ENCODE data around the gene APC2. TPM values are rescaled to one million over a fixed set of nuclear protein-coding genes. Genes with fewer than 3 reads are reported as not detected.

Gene APC2
- total and polyA plus RNA-seq, 7 experiments from 2014 or later = 0.01 to 0.24 (median 0.07) TPM

GRCh38 chr19:1422943-1423342 lies 27.0 kb upstream of the APC2 start:
- ChIA-PET POLR2A (no interaction called here), CTCF (no interaction called here)
- H3K4me3 ChIP-seq (ENCODE audit: low read length) = no peak overlapping the region
- H3K36me3 ChIP-seq (ENCODE audit: control insufficient read depth in 2 of 3, insufficient read depth in 3 of 3, low read length in 3 of 3) = peaks cover 10 to 97% (median 30%) of the 10 kb centered on the region in 3 experiments
- no peaks in the 10 kb centered on the region for H3K4me1 ChIP-seq (ENCODE audit: control insufficient read depth in 2 of 2, insufficient read depth in 2 of 2, low read length in 2 of 2)
- Mint-ChIP-seq H3K36me3 (peaks cover 8 to 32% (median 12%) of the 10 kb centered on the region in 5 donors), H3K4me3 (no peak overlapping the region), H3K4me1 (peaks cover 0 to 16% (median 4%) of the 10 kb centered on the region in 7 donors), H3K27me3 (no peaks in the 10 kb centered on the region), H3K27ac (no peak overlapping the region), H3K9me3 (peaks cover 0 to 2% (median 0%) of the 10 kb centered on the region in 11 donors)
- DNase-seq (no peak), ATAC-seq (no peak)
- no peaks in the 10 kb centered on the region for H3K27me3 ChIP-seq (ENCODE audit: control insufficient read depth in 2 of 2, insufficient read depth in 2 of 2, low read length in 2 of 2)
- H3K9me3 ChIP-seq (ENCODE audit: control insufficient read depth in 2 of 3, low read length in 3 of 3) = no peaks in the 10 kb centered on the region
- intact Hi-C loops (cut with micrococcal nuclease) = no loop called here
- H3K27ac ChIP-seq (ENCODE audit: low read depth, low read length) = no peak overlapping the region

GRCh38 chr19:1423436-1424191 lies 26.3 kb upstream of the APC2 start:
- no peak overlapping the region for H3K4me3 ChIP-seq (ENCODE audit: low read length)
- DNase-seq (no peak), ATAC-seq (peak; percentile 21)
- no peaks in the 10 kb centered on the region for H3K27me3 ChIP-seq (ENCODE audit: control insufficient read depth in 2 of 2, insufficient read depth in 2 of 2, low read length in 2 of 2)
- Mint-ChIP-seq H3K27me3 (no peaks in the 10 kb centered on the region), H3K4me1 (peaks cover 0 to 12% (median 4%) of the 10 kb centered on the region in 7 donors), H3K36me3 (peaks cover 8 to 35% (median 12%) of the 10 kb centered on the region in 5 donors), H3K4me3 (no peak overlapping the region), H3K9me3 (peaks cover 0 to 2% (median 0%) of the 10 kb centered on the region in 11 donors), H3K27ac (peak overlapping the region in 1 of 9 donors; percentile 14)
- H3K4me1 ChIP-seq (ENCODE audit: control insufficient read depth in 2 of 2, insufficient read depth in 2 of 2, low read length in 2 of 2) = no peaks in the 10 kb centered on the region
- ChIA-PET POLR2A (no interaction called here), CTCF (no interaction called here)
- no peaks in the 10 kb centered on the region for H3K9me3 ChIP-seq (ENCODE audit: control insufficient read depth in 2 of 3, low read length in 3 of 3)
- H3K36me3 ChIP-seq (ENCODE audit: control insufficient read depth in 2 of 3, insufficient read depth in 3 of 3, low read length in 3 of 3) = peaks cover 10 to 95% (median 30%) of the 10 kb centered on the region in 3 experiments
- H3K27ac ChIP-seq (ENCODE audit: low read depth, low read length) = no peak overlapping the region
- intact Hi-C loops (cut with micrococcal nuclease) = no loop called here

- intact Hi-C loops (cut with micrococcal nuclease) = no loop called here
- Mint-ChIP-seq H3K27ac (no peak overlapping the region), H3K36me3 (peaks cover 8 to 31% (median 11%) of the 10 kb centered on the region in 5 donors), H3K27me3 (no peaks in the 10 kb centered on the region), H3K9me3 (peaks cover 0 to 2% (median 0%) of the 10 kb centered on the region in 11 donors), H3K4me1 (peaks cover 0 to 10% (median 4%) of the 10 kb centered on the region in 7 donors), H3K4me3 (no peak overlapping the region)
- H3K27ac ChIP-seq (ENCODE audit: low read depth, low read length) = no peak overlapping the region
- H3K36me3 ChIP-seq (ENCODE audit: control insufficient read depth in 2 of 3, insufficient read depth in 3 of 3, low read length in 3 of 3) = peaks cover 10 to 95% (median 22%) of the 10 kb centered on the region in 3 experiments
- ChIA-PET POLR2A (interaction anchor here (0.6 kb wide), 1 partner anchor 579 kb away, joined by 5 read pairs; no protein-coding TSS in a partner anchor), CTCF (no interaction called here)
- ATAC-seq = no peak
- no peak overlapping the region for H3K4me3 ChIP-seq (ENCODE audit: low read length)
- no peaks in the 10 kb centered on the region for H3K9me3 ChIP-seq (ENCODE audit: control insufficient read depth in 2 of 3, low read length in 3 of 3)
- no peaks in the 10 kb centered on the region for H3K27me3 ChIP-seq (ENCODE audit: control insufficient read depth in 2 of 2, insufficient read depth in 2 of 2, low read length in 2 of 2)
- no peak for DNase-seq
- no peaks in the 10 kb centered on the region for H3K4me1 ChIP-seq (ENCODE audit: control insufficient read depth in 2 of 2, insufficient read depth in 2 of 2, low read length in 2 of 2)
Observed at GRCh38 chr19:1424192-1424955, 25.5 kb upstream of the APC2 start.

GRCh38 chr19:1425102-1425837 lies 24.7 kb upstream of the APC2 start:
- peaks cover 0 to 2% (median 0%) of the 10 kb centered on the region in 11 donors for H3K9me3 Mint-ChIP-seq
- peaks cover 0 to 8% (median 4%) of the 10 kb centered on the region in 7 donors for H3K4me1 Mint-ChIP-seq
- Histone ChIP-seq H3K36me3 (ENCODE audit: control insufficient read depth in 2 of 3, insufficient read depth in 3 of 3, low read length in 3 of 3) (peaks cover 10 to 97% (median 22%) of the 10 kb centered on the region in 3 experiments), H3K9me3 (ENCODE audit: control insufficient read depth in 2 of 3, low read length in 3 of 3) (no peaks in the 10 kb centered on the region), H3K27me3 (ENCODE audit: control insufficient read depth in 2 of 2, insufficient read depth in 2 of 2, low read length in 2 of 2) (no peaks in the 10 kb centered on the region), H3K27ac (ENCODE audit: low read depth, low read length) (no peak overlapping the region), H3K4me3 (ENCODE audit: low read length) (no peak overlapping the region), H3K4me1 (ENCODE audit: control insufficient read depth in 2 of 2, insufficient read depth in 2 of 2, low read length in 2 of 2) (no peaks in the 10 kb centered on the region)
- no peaks in the 10 kb centered on the region for H3K27me3 Mint-ChIP-seq
- H3K4me3 Mint-ChIP-seq = no peak overlapping the region
- DNase-seq (no peak), ATAC-seq (no peak)
- H3K36me3 Mint-ChIP-seq = peaks cover 6 to 26% (median 8%) of the 10 kb centered on the region in 5 donors
- peak overlapping the region in 1 of 9 donors; percentile 49 for H3K27ac Mint-ChIP-seq
- CTCF ChIA-PET = no interaction called here
- POLR2A ChIA-PET = no interaction called here
- intact Hi-C loops (cut with micrococcal nuclease) = no loop called here

GRCh38 chr19:1425902-1426301 lies 24.0 kb upstream of the APC2 start:
- peaks cover 0 to 8% (median 4%) of the 10 kb centered on the region in 7 donors for H3K4me1 Mint-ChIP-seq
- H3K36me3 ChIP-seq (ENCODE audit: control insufficient read depth in 2 of 3, insufficient read depth in 3 of 3, low read length in 3 of 3) = peaks cover 5 to 92% (median 16%) of the 10 kb centered on the region in 3 experiments
- ChIA-PET POLR2A (no interaction called here), CTCF (no interaction called here)
- ATAC-seq (no peak), DNase-seq (no peak)
- H3K4me1 ChIP-seq (ENCODE audit: control insufficient read depth in 2 of 2, insufficient read depth in 2 of 2, low read length in 2 of 2) = no peaks in the 10 kb centered on the region
- H3K27me3 Mint-ChIP-seq = no peaks in the 10 kb centered on the region
- H3K27ac ChIP-seq (ENCODE audit: low read depth, low read length) = no peak overlapping the region
- H3K27ac Mint-ChIP-seq = no peak overlapping the region
- H3K4me3 Mint-ChIP-seq = no peak overlapping the region
- peaks cover 6 to 23% (median 8%) of the 10 kb centered on the region in 5 donors for H3K36me3 Mint-ChIP-seq
- H3K4me3 ChIP-seq (ENCODE audit: low read length) = no peak overlapping the region
- H3K27me3 ChIP-seq (ENCODE audit: control insufficient read depth in 2 of 2, insufficient read depth in 2 of 2, low read length in 2 of 2) = no peaks in the 10 kb centered on the region
- no peaks in the 10 kb centered on the region for H3K9me3 ChIP-seq (ENCODE audit: control insufficient read depth in 2 of 3, low read length in 3 of 3)
- H3K9me3 Mint-ChIP-seq = peaks cover 0 to 2% (median 0%) of the 10 kb centered on the region in 11 donors
- intact Hi-C loops (cut with micrococcal nuclease) = no loop called here

GRCh38 chr19:1426736-1427135 lies 23.2 kb upstream of the APC2 start:
- no peak overlapping the region for H3K4me3 Mint-ChIP-seq
- DNase-seq (no peak), ATAC-seq (no peak)
- no peaks in the 10 kb centered on the region for H3K4me1 ChIP-seq (ENCODE audit: control insufficient read depth in 2 of 2, insufficient read depth in 2 of 2, low read length in 2 of 2)
- peaks cover 0 to 2% (median 0%) of the 10 kb centered on the region in 11 donors for H3K9me3 Mint-ChIP-seq
- ChIA-PET POLR2A (no interaction called here), CTCF (interaction anchor here (0.7 kb wide), 1 partner anchor 1187 kb away, joined by 4 read pairs; no protein-coding TSS in a partner anchor)
- intact Hi-C loops (cut with micrococcal nuclease) = no loop called here
- H3K36me3 ChIP-seq (ENCODE audit: control insufficient read depth in 2 of 3, insufficient read depth in 3 of 3, low read length in 3 of 3) = peaks cover 5 to 89% (median 11%) of the 10 kb centered on the region in 3 experiments
- H3K27ac Mint-ChIP-seq = no peak overlapping the region
- H3K27me3 ChIP-seq (ENCODE audit: control insufficient read depth in 2 of 2, insufficient read depth in 2 of 2, low read length in 2 of 2) = no peaks in the 10 kb centered on the region
- H3K9me3 ChIP-seq (ENCODE audit: control insufficient read depth in 2 of 3, low read length in 3 of 3) = no peaks in the 10 kb centered on the region
- H3K27me3 Mint-ChIP-seq = no peaks in the 10 kb centered on the region
- H3K4me1 Mint-ChIP-seq = peaks cover 0 to 8% (median 3%) of the 10 kb centered on the region in 7 donors
- no peak overlapping the region for H3K27ac ChIP-seq (ENCODE audit: low read depth, low read length)
- peaks cover 6 to 22% (median 8%) of the 10 kb centered on the region in 5 donors for H3K36me3 Mint-ChIP-seq
- H3K4me3 ChIP-seq (ENCODE audit: low read length) = no peak overlapping the region

All from naive thymus-derived CD4-positive, alpha-beta T cell (primary cell).